ENCODE data around the gene EDN2.

EDN2 gene

GRCh38 chr1:41442697-41443251, 41.7 kb downstream of the EDN2 start:
- no peak for DNase-seq (ENCODE audit: extremely low read depth in 1 of 2, low read depth in 1 of 2)

- no peak for DNase-seq (ENCODE audit: extremely low read depth in 1 of 2, low read depth in 1 of 2)
These were observed 44.0 kb downstream of the EDN2 start for GRCh38 chr1:41440321-41441085.

- no peak for DNase-seq (ENCODE audit: extremely low read depth in 1 of 2, low read depth in 1 of 2)
These were observed 45.2 kb downstream of the EDN2 start for GRCh38 chr1:41439234-41439633.

GRCh38 chr1:41438711-41439110, 45.8 kb downstream of the EDN2 start:
- no peak for DNase-seq (ENCODE audit: extremely low read depth in 1 of 2, low read depth in 1 of 2)

- no peak for DNase-seq (ENCODE audit: extremely low read depth in 1 of 2, low read depth in 1 of 2)
These were observed 47.5 kb downstream of the EDN2 start for GRCh38 chr1:41437011-41437355.

GRCh38 chr1:41436281-41437010, 48.0 kb downstream of the EDN2 start:
- DNase-seq (ENCODE audit: extremely low read depth in 1 of 2, low read depth in 1 of 2): no peak

- no peak for DNase-seq (ENCODE audit: extremely low read depth in 1 of 2, low read depth in 1 of 2)
These were observed 48.8 kb downstream of the EDN2 start for GRCh38 chr1:41435570-41436178.

GRCh38 chr1:41434748-41435449, 49.6 kb downstream of the EDN2 start:
- DNase-seq (ENCODE audit: extremely low read depth in 1 of 2, low read depth in 1 of 2): no peak

- DNase-seq (ENCODE audit: extremely low read depth in 1 of 2, low read depth in 1 of 2): no peak
These were observed 50.2 kb downstream of the EDN2 start for GRCh38 chr1:41434306-41434705.

GRCh38 chr1:41433501-41433900, 51.0 kb downstream of the EDN2 start:
- DNase-seq (ENCODE audit: extremely low read depth in 1 of 2, low read depth in 1 of 2): no peak

- peak; percentile 19 to 58 for DNase-seq (ENCODE audit: extremely low read depth in 1 of 2, low read depth in 1 of 2)
These were observed 51.8 kb downstream of the EDN2 start for GRCh38 chr1:41432481-41433280.

GRCh38 chr1:41431490-41432350, 52.8 kb downstream of the EDN2 start:
- DNase-seq (ENCODE audit: extremely low read depth in 1 of 2, low read depth in 1 of 2): no peak

- no peak for DNase-seq (ENCODE audit: extremely low read depth in 1 of 2, low read depth in 1 of 2)
These were observed 53.9 kb downstream of the EDN2 start for GRCh38 chr1:41430582-41430981.

- no peak for DNase-seq (ENCODE audit: extremely low read depth in 1 of 2, low read depth in 1 of 2)
These were observed 54.4 kb downstream of the EDN2 start for GRCh38 chr1:41430069-41430468.

GRCh38 chr1:41429641-41430035, 54.8 kb downstream of the EDN2 start:
- no peak for DNase-seq (ENCODE audit: extremely low read depth in 1 of 2, low read depth in 1 of 2)
